ENCODE results near the gene PDHX. TPM values are rescaled to one million over a fixed set of nuclear protein-coding genes. Genes with fewer than 3 reads are reported as not detected.

The PDHX gene
- polyA plus RNA-seq, 4 donors: 33.1 to 41.6 (median 39.2) TPM

GRCh38 chr11:34944692-34945091, 28.3 kb downstream of the PDHX start:
- no peak for DNase-seq (ENCODE audit: low read depth in 4 of 4, low spot score in 2 of 4)

DNA sequence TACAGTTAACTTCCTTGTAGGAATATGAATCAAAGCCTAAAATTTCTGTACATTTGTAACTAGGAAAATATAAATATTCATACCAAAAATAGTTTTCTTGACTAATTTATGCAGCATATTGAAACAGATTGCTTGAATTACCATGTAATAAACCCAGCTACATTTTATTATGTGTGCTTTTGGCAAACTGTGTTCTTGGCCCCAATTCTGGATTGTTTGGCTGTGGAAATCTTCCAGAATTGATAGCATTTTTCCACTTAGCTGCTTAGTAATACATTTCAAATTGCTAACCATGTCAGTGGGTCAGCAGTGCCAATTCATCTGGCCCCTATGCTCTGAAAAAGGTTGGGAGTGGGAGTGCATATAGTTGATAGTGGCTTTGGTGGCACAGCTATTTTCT, 32.3 kb downstream of the PDHX start:
- DNase-seq (ENCODE audit: low read depth in 4 of 4, low spot score in 2 of 4): no peak

DNA sequence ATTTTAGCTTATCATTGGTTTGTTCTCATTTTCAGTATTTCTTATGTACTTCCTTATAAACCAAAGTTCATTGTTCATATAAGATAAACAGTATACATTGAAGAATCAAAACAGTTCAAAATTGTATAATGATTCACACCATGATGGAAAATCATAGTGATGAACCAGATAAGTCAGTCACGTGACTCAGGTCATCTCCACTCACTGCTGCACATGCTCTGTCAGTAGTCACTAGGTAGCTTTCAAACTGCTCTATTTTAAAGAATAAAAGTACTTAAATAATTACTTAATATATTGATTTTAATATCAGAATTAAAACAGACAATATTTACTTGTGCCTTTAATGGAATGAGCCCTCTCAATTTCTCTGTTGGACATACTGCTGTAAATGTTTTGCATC, 37.5 kb downstream of the PDHX start:
- no peak for DNase-seq (ENCODE audit: low read depth in 4 of 4, low spot score in 2 of 4)

DNA sequence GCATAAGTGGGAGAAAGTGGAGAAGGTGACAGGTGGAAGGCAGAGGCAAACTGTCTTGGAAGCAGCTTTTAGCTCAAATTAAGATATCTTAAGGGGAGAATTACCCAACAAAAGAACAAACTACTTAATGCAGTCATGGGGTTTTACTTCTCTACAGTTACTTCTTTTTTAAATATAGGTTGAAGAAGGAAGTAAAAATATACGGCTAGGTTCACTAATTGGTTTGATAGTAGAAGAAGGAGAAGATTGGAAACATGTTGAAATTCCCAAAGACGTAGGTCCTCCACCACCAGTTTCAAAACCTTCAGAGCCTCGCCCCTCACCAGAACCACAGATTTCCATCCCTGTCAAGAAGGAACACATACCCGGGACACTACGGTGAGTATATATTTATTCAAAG, 40.8 kb downstream of the PDHX start:
- no peak for DNase-seq (ENCODE audit: low read depth in 4 of 4, low spot score in 2 of 4)

DNA sequence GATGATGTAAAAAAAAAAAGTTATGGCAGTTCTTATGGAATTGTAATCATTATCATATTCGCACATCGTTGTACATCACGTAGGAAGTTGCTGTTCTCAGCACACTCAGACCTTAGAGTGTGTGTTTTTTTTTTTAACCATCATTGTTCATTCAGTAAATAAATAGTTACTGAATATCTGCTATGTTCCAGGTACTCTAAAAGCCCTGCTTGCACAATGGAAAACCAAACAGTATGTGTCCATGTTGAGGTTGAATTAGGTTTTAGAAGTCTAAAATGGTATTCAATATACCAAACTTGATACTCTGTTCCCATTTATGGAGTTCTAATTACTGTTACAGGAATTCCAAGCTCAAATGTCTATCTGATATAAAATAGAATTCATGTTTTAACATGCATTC, 41.2 kb downstream of the PDHX start:
- no peak for DNase-seq (ENCODE audit: low read depth in 4 of 4, low spot score in 2 of 4)

DNA sequence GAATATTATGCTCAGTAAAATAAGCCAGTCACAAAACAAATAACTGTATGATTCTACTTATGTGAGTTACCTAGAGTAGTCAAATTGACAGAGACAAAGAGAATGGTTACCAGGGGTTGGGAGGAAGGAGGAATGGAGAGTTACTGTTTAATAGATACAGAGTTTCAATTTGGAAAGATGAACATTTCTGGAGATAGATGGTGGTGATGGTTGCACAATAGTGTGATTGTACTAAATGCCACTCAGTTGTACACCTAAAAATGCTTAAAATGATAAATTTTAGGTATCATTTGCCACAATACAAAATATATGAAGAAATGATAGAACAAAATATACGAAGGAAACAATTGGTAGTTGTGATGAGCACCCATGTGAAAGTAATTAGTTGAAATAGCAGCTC, 43.4 kb downstream of the PDHX start:
- no peak for DNase-seq (ENCODE audit: low read depth in 4 of 4, low spot score in 2 of 4)

DNA sequence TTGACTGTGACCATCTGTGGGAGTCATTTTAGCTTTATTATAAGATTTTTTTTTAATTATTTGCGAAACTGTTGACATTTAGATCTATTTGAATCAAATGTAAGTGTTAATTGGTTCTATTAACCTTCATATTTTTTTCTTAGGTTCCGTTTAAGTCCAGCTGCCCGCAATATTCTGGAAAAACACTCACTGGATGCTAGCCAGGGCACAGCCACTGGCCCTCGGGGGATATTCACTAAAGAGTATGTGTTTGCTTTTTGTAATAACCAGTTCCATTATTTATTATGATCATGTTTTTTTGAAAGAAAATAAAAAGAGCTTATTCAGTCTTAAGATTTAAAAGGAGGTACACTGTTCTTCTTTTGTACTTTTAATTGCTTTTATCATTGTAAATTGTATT, 43.9 kb downstream of the PDHX start:
- no peak for DNase-seq (ENCODE audit: low read depth in 4 of 4, low spot score in 2 of 4)

GRCh38 chr11:34962034-34962433, 45.6 kb downstream of the PDHX start:
- no peak for DNase-seq (ENCODE audit: low read depth in 4 of 4, low spot score in 2 of 4)

GRCh38 chr11:34963351-34963750, 46.9 kb downstream of the PDHX start:
- no peak for DNase-seq (ENCODE audit: low read depth in 4 of 4, low spot score in 2 of 4)

GRCh38 chr11:34964610-34965331, 48.4 kb downstream of the PDHX start:
- DNase-seq (ENCODE audit: low read depth in 4 of 4, low spot score in 2 of 4): no peak

DNA sequence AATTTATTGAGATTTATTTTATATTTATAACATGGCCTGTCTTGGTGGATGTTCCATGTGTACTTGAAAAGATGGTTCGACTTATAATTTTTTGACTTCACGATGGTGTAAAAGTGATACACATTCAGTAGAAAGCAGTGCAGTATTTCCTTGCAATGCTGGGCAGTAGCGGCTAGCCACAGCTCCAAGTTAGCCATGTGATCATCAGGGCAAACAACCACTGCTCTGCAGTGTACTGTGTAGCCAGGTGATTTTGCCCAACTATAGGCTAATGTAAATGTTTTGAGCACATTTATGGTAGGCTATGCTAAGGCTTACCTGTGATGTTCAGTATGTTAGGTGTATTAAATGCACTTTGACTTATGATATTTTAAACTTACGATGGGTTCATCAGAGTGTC, 52.4 kb downstream of the PDHX start:
- no peak for DNase-seq (ENCODE audit: low read depth in 4 of 4, low spot score in 2 of 4)

- DNase-seq (ENCODE audit: low read depth in 4 of 4, low spot score in 2 of 4): no peak
Observed at GRCh38 chr11:34970033-34970432, 53.6 kb downstream of the PDHX start.

DNA sequence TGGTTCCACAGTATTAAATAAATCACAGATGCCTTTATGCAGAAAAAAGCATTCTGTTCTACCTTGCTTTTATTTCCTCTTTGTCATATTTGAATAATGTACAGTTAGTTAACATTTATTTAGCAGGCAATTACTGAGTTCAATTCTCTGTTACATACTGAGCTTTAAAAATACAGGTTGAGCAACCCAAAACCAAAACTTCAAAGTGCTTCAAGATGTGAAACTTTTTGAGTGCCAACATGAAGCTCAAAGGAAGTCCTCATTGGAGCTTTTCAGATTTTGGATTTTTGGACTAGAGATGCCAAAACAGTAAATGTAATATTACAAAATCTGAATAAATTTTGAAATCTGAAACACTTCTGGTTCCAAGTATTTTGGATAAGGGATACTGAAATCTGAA, 54.1 kb downstream of the PDHX start:
- DNase-seq (ENCODE audit: low read depth in 4 of 4, low spot score in 2 of 4): no peak

GRCh38 chr11:34971928-34972327, 55.5 kb downstream of the PDHX start:
- DNase-seq (ENCODE audit: low read depth in 4 of 4, low spot score in 2 of 4): no peak

- no peak for DNase-seq (ENCODE audit: low read depth in 4 of 4, low spot score in 2 of 4)
Observed at GRCh38 chr11:34972366-34972765, 55.9 kb downstream of the PDHX start.

GRCh38 chr11:34972892-34973291, 56.5 kb downstream of the PDHX start:
- DNase-seq (ENCODE audit: low read depth in 4 of 4, low spot score in 2 of 4): no peak

- DNase-seq (ENCODE audit: low read depth in 4 of 4, low spot score in 2 of 4): no peak
Observed at GRCh38 chr11:34975482-34975881, 59.1 kb downstream of the PDHX start.

GRCh38 chr11:34976496-34977088, 60.2 kb downstream of the PDHX start:
- DNase-seq (ENCODE audit: low read depth in 4 of 4, low spot score in 2 of 4): no peak

DNA sequence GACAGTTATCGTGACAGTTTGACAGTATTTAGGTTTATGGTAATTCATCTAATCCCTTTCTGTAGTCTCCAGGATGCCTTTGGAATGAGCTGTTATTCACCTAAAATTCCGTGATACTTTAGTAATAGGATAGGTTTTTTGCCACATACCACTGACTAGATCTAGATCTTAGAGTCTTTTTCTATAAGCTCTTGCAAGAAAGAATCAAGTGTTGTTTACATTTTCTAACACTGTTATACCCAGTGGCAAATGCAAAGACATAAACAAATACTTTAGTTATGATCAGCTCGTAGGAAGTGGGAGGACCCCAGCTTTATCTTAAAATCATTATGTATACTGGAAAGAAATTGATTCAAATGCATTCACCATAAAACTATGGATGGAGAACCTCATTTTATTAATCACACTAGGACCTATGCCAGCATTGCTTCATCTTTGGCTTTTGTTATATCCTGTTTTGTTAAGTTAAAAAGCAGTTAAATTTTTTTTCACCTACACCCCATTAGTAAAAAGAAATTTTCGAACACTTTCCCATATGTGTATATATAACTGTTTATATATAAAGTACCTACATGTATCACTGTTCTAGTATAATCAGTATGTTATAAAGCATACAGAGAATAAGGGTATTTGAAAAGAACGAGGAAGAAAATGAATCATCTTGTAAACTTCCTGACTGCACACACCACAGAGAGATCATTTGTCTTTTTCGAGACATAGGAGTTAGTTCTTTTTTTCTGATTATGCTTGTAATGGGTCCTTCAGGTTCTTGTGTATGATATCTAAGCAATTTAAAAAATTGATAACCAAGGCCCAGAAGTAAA, 60.9 kb downstream of the PDHX start:
- no peak for DNase-seq (ENCODE audit: low read depth in 4 of 4, low spot score in 2 of 4)

GRCh38 chr11:34978236-34979191, 62.1 kb downstream of the PDHX start:
- no peak for DNase-seq (ENCODE audit: low read depth in 4 of 4, low spot score in 2 of 4)

GRCh38 chr11:34984514-34984913, 68.1 kb downstream of the PDHX start:
- DNase-seq (ENCODE audit: low read depth in 4 of 4, low spot score in 2 of 4): no peak

Measured in left renal cortex interstitium (tissue), 4 donors.